Amniotic epithelial cell (primary cell): Measurements from ENCODE around the gene PAX7.
"Not testable (repeated sequence)": the region's sequence is repeated elsewhere in the genome, so short reads cannot be mapped to it uniquely, and the experiment has no call there.

Source experiments
- DNase-seq: peaks from one replicate; pipeline ENCODE4 v3.0.0-alpha.2; 2010; ENCODE audit warnings: low read depth

PAX7 gene

DNA sequence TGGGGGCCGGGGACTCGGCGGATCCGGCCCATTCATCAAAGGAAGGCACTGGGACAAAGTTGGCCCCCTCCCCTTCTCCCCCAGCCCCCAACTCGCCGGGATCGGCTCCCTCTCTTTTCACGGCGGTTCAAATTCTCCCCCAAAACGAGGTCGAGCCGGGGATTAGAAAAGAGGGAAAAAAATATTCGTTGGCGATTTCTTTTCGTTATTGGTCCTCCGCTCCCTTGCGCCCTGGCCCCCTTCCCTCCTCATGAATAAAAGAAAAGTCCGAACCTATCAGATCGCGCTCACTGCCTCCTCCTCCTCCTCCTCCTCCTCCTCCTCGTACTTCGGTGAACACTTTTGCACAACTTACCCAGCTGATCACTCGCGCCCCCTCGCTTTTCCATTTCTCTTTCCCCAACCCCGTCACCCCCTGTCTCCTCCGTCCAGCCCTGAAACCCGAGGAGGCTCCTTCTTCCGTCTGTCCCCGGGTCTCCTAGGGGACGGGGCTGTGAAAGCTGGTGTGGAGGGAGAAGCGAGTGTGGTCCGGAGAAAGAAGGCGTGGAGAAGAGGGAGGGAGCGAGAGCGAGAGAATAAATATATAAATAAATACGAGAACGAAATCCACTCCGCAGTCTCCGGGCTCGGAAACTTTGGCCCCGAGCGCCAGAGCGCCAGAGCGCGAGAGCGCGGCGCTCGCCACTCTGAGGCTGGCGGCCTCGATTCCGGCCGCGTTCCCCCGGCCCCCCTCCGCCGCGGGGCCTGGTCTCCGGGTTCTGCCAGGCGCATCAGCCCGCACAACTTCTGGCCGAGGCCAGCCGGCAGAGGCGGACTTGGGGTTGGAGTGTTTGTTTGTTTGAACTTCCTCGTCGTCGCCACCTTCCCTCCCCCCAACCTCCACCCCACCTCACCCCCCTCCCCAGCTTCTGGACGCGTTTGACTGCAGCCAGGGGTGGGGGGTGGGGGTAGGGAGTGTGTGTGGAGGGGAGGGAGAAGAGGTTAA lies at the start of gene PAX7:
Gene PAX7, plus strand, starts transcription at position 336 of the 985 bp plus-strand sequence. CDS start 758 bp downstream, outside the sequence.
- DNase-seq = no peak

DNA sequence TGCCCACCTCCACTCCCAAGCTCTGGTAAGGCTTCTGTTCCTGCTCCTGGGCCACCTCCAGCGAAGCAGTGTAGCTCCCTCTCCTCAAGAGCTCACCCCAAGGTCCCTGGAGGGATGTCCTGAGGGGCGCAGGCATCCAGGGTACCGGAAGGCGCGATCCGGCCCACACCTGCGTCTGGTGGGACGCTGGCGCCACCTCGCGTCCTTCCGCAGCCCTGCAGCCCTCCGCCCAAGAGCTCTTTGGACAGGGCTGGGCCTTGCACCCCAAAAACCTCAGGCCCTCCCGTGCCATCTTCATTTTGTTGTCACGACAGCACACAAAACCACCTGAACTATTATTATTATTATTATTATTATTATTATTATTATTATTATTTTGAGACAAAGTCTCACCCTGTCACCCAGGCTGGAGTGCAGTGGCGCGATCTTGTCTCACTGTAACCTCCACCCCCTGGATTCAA lies 49.2 kb upstream of the PAX7 start:
- no peak for DNase-seq

DNA sequence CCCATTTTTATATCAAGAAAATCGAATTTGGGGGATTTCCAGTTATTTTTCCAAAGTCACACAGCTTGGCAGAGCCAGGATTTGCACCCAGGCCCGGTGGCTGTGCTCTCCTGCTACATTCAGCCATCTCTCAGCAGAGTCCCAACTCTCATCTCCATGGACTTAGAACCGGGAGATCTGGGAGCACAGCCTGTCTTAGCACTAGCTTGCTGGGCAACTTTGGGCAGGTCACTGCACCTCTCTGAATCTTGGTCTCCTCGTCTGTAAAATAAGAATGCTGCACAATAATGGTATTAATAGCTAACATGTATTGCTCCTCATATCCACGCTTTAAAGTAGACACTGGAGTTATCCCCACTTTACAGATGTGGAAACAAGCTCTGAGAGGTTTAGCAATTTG lies 47.8 kb upstream of the PAX7 start:
- no peak for DNase-seq

DNA sequence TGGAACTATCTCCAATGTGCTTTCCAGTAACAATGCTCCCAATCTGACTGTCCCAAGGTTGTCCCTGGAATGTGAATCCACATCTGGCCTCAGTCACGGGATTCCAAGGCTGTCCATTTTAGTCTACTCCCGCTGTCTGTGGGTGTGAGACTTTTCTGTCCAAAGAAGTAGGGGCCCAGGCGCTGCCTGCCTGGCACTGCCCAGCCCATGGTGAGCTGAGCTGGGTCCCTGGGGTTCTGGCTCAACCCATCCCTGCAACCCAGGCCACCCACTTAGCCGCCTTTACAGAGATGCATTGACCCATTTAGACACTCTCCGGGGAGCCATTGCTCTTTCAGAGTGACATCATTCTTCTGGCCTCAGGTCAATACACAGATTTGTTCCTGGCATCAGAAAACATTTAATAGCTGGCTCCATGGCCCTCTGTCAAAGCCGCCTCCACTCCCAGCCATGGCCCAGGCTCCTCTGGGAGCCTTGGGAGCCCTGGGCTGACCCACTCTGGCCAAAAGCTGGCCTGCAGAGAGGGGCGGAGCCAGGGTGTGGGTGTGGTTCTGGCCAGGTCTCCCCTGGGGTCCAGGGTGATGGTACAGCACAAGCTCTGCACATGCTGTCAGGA lies 47.2 kb upstream of the PAX7 start:
- no peak for DNase-seq

DNA sequence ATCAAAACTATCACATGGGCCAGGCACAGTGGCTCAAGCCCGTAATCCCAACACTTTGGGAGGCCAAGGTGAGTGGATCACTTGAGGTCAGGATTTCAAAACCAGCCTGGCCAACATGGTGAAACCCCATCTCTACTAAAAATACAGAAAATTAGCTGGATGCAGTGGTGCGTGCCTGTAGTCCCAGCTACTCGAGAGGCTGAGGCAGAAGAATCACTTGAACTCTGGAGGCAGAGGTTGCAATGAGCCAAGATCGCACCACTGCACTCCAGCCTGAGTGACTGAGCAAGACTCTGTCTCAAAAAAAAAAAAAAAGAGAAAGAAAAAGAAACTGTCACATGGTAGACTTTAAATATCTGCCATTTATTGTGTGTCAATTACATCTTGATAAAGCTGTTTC lies 44.6 kb upstream of the PAX7 start:
- DNase-seq = not testable (repeated sequence)

DNA sequence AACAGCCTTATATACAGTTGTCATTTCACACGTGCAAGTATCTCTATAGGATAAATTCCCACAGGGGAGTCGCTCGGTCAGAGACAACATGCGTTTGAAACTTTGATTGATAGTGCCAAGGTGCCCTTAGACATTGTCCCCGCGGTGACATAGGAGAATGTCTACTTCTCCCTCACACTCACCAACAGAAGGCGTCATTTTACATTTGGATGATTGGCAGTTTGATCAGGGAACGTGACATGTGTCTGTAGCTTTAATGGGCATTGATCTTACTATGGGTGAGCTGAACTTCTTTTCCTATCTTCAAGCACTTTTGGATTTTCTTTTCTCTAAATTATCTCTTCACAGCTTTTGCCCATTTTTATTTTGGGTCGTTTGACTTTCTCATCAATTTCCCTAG lies 42.6 kb upstream of the PAX7 start:
- DNase-seq = no peak

DNA sequence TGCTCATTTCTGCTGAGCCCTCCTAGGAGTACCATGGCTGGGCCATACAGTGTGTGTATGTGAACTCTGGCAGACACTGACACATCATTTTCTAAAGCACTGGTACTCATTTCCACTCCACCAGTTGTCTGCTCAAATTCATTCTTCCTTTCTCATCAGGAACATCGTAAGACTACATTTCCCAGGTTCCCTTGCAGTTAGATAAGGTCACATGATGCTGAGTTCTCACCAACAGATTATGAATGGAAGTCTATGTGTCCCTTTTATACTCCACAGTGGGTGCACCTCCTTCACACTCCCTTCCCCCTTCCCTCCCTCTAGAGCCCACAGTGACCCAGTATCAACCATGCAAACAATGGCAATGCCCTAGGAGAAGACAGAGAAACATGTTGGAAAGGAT lies 38.3 kb upstream of the PAX7 start:
- no peak for DNase-seq

DNA sequence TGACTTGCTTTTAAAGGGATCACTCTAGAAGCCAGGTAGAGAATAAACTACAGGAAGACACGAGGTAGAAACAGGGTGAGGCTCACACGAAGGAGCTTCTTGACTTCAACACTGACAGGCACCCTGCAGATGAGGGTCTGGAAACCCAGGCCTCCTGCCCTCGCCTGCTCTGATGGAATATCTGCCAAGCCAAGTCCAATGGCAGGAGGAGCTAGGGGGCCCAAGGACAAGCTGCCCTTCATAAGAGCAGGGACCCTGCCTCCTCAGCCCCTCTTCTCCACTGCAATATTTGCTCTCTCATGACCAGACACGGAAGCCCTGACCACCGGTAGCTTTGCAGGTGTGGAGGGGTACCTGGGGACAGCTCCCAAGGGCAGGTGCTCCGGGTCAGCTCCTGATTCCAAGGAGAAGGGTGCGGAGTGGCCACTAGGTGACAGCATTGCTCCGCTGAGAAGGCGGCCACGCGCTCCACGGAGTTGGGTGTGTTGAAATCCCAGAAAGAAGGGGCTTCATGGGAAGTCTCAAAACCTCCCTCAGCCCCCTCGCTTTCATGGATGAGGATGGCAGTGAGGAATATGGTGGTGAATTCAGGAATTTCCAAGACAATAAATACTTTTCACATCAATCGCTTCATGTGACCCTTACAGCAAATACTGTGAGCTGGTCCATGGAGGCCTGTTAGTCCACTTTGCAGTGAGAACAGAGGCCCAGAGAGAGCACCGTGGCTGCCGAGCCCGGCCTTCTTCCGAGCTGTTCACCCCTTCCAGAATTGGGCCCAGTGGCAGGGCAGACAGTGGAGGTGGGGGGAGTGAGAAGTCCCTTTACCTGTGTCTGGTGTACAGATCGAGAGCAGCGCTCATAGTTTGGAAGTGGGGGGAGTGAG lies 33.2 kb upstream of the PAX7 start:
- peak; percentile 20 for DNase-seq

DNA sequence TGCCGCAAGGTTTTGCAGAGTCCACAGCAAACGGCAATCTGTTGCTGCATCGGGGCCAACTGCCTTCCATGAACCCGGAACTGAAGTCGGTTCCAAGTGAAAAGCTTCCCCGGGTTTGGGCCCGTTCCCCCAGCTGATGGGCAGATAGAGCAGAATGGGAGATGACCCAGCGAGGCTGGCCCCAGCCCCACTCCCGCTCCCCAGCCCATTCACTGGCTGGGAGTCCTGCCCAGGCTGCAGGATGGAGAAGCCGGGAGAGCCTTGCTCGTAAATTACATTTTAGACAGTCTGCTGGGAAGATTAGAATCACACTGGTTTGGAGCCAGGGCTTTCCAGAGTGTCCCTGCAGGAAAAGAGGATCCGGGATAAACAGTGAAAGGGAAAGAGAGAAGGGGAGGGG lies 31.6 kb upstream of the PAX7 start:
- DNase-seq = no peak

DNA sequence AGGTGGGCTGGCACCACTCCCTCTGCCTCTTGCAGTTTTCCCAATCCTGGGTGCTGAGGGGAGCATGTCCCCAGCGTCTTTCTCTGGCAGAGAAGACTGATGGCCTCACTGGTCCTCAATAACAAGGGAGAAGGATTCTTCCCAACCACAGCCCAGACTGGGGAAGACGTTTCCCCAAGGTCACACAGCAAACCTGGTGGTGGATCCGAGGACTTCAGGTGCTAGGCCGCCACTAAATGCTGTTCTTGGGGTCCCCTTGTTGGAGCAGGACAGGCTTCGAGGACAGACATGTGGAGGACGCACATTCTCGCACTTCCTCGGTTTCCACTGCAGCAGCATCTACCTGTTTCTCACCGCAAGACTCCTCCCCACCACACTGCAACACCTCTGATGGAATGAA lies 30.9 kb upstream of the PAX7 start:
- DNase-seq = no peak

DNA sequence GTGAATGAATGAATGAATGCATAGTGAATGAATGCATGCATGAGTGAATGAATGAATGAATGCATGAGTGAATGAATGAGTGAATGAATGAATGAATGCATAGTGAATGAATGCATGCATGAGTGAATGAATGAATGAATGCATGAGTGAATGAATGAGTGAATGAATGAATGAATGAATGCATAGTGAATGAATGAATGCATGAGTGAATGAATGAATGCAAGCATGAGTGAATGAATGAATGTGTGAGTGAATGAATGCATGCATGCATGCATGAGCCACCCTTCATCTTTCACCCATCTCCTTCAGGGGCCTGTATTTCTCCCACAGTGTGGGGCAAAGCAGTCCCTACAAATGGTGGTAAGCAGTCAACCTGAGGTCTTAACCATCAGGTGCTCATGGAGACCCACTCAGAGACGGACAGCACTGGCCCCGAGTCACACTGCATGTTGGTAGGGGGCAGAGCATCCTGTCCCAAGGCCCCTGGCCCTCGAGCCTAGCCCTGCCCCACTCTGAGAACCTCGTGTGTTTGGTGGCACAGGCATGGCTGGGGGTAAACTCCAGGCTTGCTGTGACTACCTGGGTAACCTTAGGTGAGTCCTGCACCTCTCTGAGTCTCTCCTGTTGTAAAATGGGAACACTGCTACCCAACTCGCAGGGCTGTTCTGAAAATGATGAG lies 28.0 kb upstream of the PAX7 start:
- DNase-seq = peak; percentile 12

DNA sequence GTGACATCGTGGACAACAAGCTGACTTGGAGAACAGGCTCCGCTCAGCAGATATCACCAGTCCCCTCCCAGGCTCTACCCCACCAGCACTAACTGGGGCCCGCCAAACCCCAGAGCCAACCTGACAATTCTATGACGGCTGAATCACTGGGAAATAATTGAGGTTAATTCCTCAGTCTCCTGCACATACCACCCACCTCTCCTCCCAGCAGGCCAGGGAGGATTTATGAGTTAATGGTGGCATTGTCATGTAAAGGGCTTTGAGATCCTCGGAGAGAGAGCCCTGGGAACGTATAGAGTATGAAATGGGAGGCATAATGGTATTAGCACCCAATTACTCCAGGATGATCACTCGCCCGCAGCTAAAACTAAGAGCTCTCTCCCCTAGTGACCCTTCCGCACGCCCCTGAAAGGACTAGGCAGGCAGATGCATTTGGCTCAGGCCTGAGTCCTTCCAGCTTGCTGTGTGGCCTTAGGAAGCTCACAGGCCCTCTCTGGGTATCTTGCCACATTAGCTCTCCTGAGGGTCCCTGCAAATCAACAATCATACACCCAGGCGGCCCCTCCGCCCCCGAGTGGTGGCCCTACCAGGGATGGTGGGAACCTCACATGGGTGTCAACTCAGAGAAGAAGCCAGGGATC lies 27.3 kb upstream of the PAX7 start:
- DNase-seq = no peak

DNA sequence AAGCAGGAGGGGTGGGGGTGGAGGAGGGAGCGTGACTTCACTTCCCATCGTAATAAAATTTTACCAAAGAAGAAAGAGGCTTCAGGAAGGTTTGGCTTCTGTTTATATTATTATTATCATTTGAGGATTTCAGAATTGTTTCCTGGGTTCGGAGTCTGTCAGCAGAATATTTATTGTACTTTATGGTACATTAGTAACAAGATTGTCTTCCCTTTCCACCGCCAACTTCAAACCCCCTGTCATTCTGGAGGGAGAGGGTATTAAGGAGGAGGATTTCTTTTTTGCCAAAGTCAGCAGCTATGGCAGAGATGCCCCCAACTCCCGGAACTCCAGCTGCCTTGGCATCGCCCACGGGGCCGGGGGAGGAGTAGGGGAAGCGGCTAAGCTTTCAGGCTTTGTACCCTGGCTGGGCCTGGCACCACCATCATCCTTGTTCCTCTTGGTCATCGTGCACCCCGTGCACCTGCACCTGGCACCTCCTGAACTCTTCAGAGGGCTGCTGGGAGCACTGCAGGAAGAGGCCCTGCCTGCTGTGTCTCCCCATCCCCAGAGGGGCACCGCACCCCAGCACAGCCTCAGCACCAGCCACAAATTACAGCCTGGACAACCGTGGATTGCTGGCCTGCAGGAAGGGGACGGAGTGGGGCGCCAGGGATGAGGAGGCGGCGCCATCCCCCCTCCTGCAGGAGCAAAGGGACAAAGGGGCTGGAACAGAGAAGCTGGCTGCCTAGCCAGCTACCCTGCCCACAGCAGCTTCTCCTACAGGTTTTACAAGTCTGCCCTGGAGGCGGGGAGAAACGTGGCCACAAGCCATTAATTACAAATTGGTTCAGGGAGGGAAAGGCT lies 24.0 kb upstream of the PAX7 start:
- DNase-seq = no peak

DNA sequence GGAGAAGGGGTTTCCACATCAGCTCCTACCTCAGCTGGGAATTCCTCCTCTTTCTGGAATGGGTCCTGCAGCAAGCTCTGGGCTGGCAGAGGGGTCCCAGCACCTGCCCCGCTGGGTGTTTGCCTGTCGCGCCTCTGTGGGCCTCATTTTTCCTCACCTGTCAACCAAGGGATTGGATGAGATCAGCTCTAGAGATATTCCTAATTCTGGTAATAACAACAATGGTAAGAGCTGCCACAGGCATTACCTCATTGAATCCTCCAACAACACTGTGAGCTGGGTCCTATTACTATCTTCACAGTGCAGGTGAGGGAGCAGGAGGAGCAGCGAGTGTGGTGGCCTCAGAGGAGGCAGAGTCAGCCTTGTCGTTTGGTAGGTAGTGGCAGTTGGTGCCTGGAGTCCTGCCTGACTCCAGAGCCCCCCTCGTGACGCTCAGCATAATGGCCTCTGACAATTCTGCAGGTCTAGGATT lies 23.3 kb upstream of the PAX7 start:
- DNase-seq = no peak

DNA sequence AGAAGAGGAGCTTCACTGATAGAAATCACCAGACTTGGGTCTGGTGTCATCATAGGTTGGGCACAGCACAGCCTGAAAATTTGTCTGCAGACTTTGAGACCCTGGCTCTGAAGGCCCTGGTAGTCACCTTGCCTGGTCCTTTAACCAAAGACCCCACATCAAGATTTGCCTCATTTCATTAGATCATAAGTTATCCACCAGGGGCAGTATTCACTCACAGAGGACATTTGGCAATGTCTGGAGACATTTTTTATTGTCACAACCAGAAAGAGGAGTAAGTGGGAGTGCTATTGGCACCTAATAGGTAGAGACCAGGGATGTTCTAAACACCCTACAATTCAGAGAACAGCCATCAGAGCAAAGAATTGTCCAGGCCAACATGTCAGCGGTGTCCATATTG lies 22.1 kb upstream of the PAX7 start:
- DNase-seq = no peak

DNA sequence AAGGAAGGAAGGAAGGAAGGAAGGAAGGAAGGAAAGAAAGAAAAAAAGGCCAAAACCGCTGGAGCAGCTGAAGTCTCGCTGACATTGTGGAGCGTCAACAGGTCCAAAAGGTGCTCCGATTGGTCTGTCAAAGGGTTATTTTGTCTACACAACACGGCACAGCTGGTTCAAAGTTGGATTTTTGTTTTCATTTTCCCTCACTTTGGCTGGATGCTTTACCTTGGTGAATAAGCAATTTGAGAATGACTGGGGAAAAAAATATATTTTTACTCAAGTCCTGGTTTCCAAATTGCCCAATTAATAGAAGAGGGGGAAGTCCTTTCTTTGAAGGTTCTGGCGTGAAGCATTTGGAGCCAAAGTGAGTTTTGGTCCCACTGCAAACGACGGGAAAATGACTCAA lies 19.3 kb upstream of the PAX7 start:
- no peak for DNase-seq

DNA sequence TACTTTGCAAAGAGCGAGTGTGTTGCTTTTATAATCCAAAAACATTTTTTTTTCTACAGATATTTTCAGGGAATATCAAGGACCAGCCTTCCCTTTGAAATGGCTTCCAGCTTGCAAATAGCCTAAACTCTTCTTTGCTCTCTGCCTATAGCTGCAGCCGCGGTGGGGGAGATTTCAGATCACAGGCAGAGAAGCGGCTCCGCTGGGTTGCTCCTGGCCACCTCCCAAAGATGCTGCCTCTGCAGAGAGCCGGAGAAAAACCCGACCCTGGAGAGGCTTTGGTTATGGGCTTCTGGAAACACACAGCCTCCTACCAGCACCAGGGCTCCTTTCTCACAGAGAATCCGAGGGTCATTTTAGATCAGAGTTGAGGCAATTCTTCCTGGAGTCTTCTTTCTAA lies 18.6 kb upstream of the PAX7 start:
- DNase-seq = no peak

DNA sequence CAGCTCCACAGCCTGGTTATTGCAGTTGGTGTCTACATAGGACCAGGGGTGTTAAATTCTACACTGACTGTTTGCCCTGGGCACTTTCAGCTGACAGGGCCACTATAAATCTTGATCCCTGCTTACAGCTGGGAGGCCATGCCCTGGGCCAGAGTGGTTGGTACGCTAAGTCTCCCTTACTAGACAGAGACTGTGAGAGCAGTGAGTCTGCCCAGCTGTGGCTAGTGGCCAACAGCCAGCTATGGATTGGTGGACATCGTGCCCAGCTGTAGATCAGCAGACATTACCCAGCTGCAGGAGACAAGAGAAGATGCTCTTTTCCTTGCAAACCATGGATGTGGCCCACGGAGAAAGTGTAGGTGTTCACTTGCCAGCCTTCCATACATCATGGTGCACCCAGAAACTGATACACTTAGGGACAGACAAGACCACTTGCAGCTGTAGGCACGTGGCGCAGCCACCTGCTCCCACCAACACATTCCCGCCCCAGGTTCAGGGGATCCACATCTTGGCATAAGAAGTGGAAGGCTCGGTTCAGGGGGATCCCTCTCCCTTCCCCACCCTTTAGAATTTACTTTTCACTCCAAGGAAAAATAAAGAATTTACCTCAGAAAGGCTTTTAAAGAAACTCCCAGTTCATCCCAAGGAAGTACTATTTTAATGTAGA lies 16.4 kb upstream of the PAX7 start:
- DNase-seq = no peak
